Stimulated activated effector memory CD8-positive, alpha-beta T cell treated with anti-CD3 and anti-CD28 coated beads, Interleukin-12 subunit alpha, Interleukin-12 subunit beta, amount 100 ng/mL, for 72 hours (primary cell): ENCODE data around the gene ALX4.
A peak's percentile ranks its signal among the peaks of the same experiment; 100 is the strongest.

ENCODE experiments used
- ATAC-seq: fragments of 150-1000 bp; cut with Tn5 transposase; 2 replicates; pipeline ENCODE4 v1.10.0; 2021
- DNase-seq, 2 donors: peaks; one replicate each; pipeline ENCODE4 v3.0.0; 2021 to 2022; ENCODE audit warnings: low spot score in 2 of 2
- H3K27ac Mint-ChIP-seq: one replicate; pipeline ENCODE4 v1.8.0; 2022; ENCODE audit warnings: mild to moderate bottlenecking, mixed read lengths
- H3K36me3 Mint-ChIP-seq: one replicate; pipeline ENCODE4 v1.8.0; 2022; ENCODE audit warnings: mild to moderate bottlenecking, mixed read lengths
- H3K4me1 Mint-ChIP-seq: one replicate; pipeline ENCODE4 v1.8.0; 2022; ENCODE audit warnings: mixed read lengths
- H3K4me3 Mint-ChIP-seq: one replicate; pipeline ENCODE4 v1.8.0; 2022; ENCODE audit warnings: mild to moderate bottlenecking, mixed read lengths
- H3K9me3 Mint-ChIP-seq: one replicate; pipeline ENCODE4 v1.8.0; 2022; ENCODE audit warnings: mixed read lengths

ALX4 gene

GRCh38 chr11:44260081-44260480 is 49.9 kb downstream of the ALX4 start:
- no peaks in the 10 kb centered on the region for H3K9me3 Mint-ChIP-seq
- no peak for ATAC-seq
- H3K4me3 Mint-ChIP-seq = no peak overlapping the region
- no peak for DNase-seq
- peaks cover 32% of the 10 kb centered on the region for H3K4me1 Mint-ChIP-seq
- no peak overlapping the region for H3K27ac Mint-ChIP-seq
- H3K36me3 Mint-ChIP-seq = no peaks in the 10 kb centered on the region

GRCh38 chr11:44258839-44259420 is 51.0 kb downstream of the ALX4 start:
- Mint-ChIP-seq H3K9me3 (no peaks in the 10 kb centered on the region), H3K4me1 (peaks cover 32% of the 10 kb centered on the region), H3K36me3 (no peaks in the 10 kb centered on the region), H3K27ac (no peak overlapping the region), H3K4me3 (no peak overlapping the region)
- DNase-seq = no peak
- no peak for ATAC-seq

- Mint-ChIP-seq H3K4me1 (peaks cover 32% of the 10 kb centered on the region), H3K4me3 (no peak overlapping the region), H3K9me3 (peaks cover under 1% of the 10 kb centered on the region), H3K36me3 (no peaks in the 10 kb centered on the region), H3K27ac (no peak overlapping the region)
- no peak for ATAC-seq
- DNase-seq = no peak
Observed at GRCh38 chr11:44258190-44258489, 51.8 kb downstream of the ALX4 start.

GRCh38 chr11:44257338-44258189 is 52.4 kb downstream of the ALX4 start:
- ATAC-seq (peak; percentile 19), DNase-seq (no peak)
- Mint-ChIP-seq H3K4me1 (peaks cover 32% of the 10 kb centered on the region), H3K27ac (peak overlapping the region; percentile 43), H3K9me3 (peaks cover 6% of the 10 kb centered on the region), H3K4me3 (peak overlapping the region; percentile 3), H3K36me3 (no peaks in the 10 kb centered on the region)

GRCh38 chr11:44256673-44257291 is 53.2 kb downstream of the ALX4 start:
- H3K36me3 Mint-ChIP-seq = no peaks in the 10 kb centered on the region
- DNase-seq = no peak
- H3K27ac Mint-ChIP-seq = peak overlapping the region; percentile 43
- H3K4me1 Mint-ChIP-seq = peaks cover 32% of the 10 kb centered on the region
- no peak for ATAC-seq
- peak overlapping the region; percentile 3 for H3K4me3 Mint-ChIP-seq
- peaks cover 14% of the 10 kb centered on the region for H3K9me3 Mint-ChIP-seq

- H3K4me1 Mint-ChIP-seq = peaks cover 32% of the 10 kb centered on the region
- no peaks in the 10 kb centered on the region for H3K36me3 Mint-ChIP-seq
- no peak overlapping the region for H3K4me3 Mint-ChIP-seq
- H3K9me3 Mint-ChIP-seq = peaks cover 20% of the 10 kb centered on the region
- ATAC-seq (no peak), DNase-seq (no peak)
- no peak overlapping the region for H3K27ac Mint-ChIP-seq
Observed at GRCh38 chr11:44255406-44256071, 54.4 kb downstream of the ALX4 start.

- Mint-ChIP-seq H3K36me3 (no peaks in the 10 kb centered on the region), H3K4me3 (no peak overlapping the region), H3K27ac (no peak overlapping the region), H3K4me1 (peaks cover 14% of the 10 kb centered on the region), H3K9me3 (peaks cover 20% of the 10 kb centered on the region)
- DNase-seq = no peak
- ATAC-seq = no peak
Observed at GRCh38 chr11:44252999-44253602, 56.8 kb downstream of the ALX4 start.

- Mint-ChIP-seq H3K27ac (no peak overlapping the region), H3K4me3 (no peak overlapping the region), H3K9me3 (peaks cover 20% of the 10 kb centered on the region), H3K36me3 (no peaks in the 10 kb centered on the region), H3K4me1 (no peaks in the 10 kb centered on the region)
- no peak for DNase-seq
- ATAC-seq = no peak
Observed at GRCh38 chr11:44250421-44250820, 59.5 kb downstream of the ALX4 start.

GRCh38 chr11:44248109-44248508 is 61.8 kb downstream of the ALX4 start:
- H3K4me1 Mint-ChIP-seq = no peaks in the 10 kb centered on the region
- no peak overlapping the region for H3K4me3 Mint-ChIP-seq
- peaks cover 19% of the 10 kb centered on the region for H3K9me3 Mint-ChIP-seq
- H3K36me3 Mint-ChIP-seq = peaks cover 11% of the 10 kb centered on the region
- no peak overlapping the region for H3K27ac Mint-ChIP-seq
- no peak for DNase-seq
- ATAC-seq = no peak

GRCh38 chr11:44247508-44247907 is 62.4 kb downstream of the ALX4 start:
- H3K27ac Mint-ChIP-seq = no peak overlapping the region
- no peak for DNase-seq
- H3K9me3 Mint-ChIP-seq = peaks cover 13% of the 10 kb centered on the region
- no peak for ATAC-seq
- no peaks in the 10 kb centered on the region for H3K4me1 Mint-ChIP-seq
- peaks cover 12% of the 10 kb centered on the region for H3K36me3 Mint-ChIP-seq
- no peak overlapping the region for H3K4me3 Mint-ChIP-seq

GRCh38 chr11:44246726-44247125 is 63.2 kb downstream of the ALX4 start:
- DNase-seq (no peak), ATAC-seq (no peak)
- no peaks in the 10 kb centered on the region for H3K4me1 Mint-ChIP-seq
- peaks cover 12% of the 10 kb centered on the region for H3K36me3 Mint-ChIP-seq
- no peak overlapping the region for H3K27ac Mint-ChIP-seq
- H3K9me3 Mint-ChIP-seq = peaks cover 5% of the 10 kb centered on the region
- H3K4me3 Mint-ChIP-seq = no peak overlapping the region

GRCh38 chr11:44244639-44245310 is 65.2 kb downstream of the ALX4 start:
- Mint-ChIP-seq H3K36me3 (peaks cover 12% of the 10 kb centered on the region), H3K9me3 (no peaks in the 10 kb centered on the region)
- no peak for DNase-seq

GRCh38 chr11:44243595-44244343 is 66.2 kb downstream of the ALX4 start:
- Mint-ChIP-seq H3K9me3 (no peaks in the 10 kb centered on the region), H3K36me3 (peaks cover 15% of the 10 kb centered on the region), H3K27ac (no peak overlapping the region), H3K4me1 (no peaks in the 10 kb centered on the region), H3K4me3 (no peak overlapping the region)
- no peak for DNase-seq
- no peak for ATAC-seq

More at GRCh38 chr11:44244639-44245310, 65.2 kb downstream of the ALX4 start:
- Mint-ChIP-seq H3K27ac (no peak overlapping the region), H3K4me1 (no peaks in the 10 kb centered on the region), H3K4me3 (no peak overlapping the region)
- ATAC-seq = no peak

GRCh38 chr11:44243086-44243485 is 66.9 kb downstream of the ALX4 start:
- Mint-ChIP-seq H3K4me3 (no peak overlapping the region), H3K27ac (no peak overlapping the region), H3K9me3 (no peaks in the 10 kb centered on the region), H3K4me1 (no peaks in the 10 kb centered on the region), H3K36me3 (peaks cover 18% of the 10 kb centered on the region)
- ATAC-seq (no peak), DNase-seq (no peak)
